GM15510 (cell line): ENCODE measurements around the gene SEMA6A.

Experiments used
- POLR2A ChIP-seq: IDR thresholded peaks from 3 replicates; pipeline ENCODE4 v1.6.1; 2011; ENCODE audit warnings: borderline replicate concordance; ENCODE audit not compliant: insufficient read length; ENCODE audit errors: extremely low read depth

SEMA6A gene

DNA sequence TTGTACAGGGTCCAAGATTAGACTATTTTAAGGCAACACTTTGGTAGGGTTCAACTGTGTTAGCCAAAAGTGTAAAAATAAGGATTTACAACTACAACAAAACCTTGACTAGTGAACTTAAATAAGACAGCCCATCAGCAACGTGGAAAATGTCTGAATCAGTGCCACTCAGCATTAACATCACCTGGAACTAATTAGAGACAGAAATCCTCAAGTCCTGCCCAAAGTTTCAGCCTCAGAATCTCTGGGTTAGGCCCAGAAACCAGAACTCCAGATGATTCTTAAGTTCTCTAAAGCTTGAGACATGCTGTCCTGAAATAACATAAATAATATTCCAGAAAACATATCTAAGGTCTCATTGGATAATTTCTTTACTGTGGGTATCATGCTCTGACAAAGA, 118.6 kb downstream of the SEMA6A start:
- no peak for TF ChIP-seq POLR2A

DNA sequence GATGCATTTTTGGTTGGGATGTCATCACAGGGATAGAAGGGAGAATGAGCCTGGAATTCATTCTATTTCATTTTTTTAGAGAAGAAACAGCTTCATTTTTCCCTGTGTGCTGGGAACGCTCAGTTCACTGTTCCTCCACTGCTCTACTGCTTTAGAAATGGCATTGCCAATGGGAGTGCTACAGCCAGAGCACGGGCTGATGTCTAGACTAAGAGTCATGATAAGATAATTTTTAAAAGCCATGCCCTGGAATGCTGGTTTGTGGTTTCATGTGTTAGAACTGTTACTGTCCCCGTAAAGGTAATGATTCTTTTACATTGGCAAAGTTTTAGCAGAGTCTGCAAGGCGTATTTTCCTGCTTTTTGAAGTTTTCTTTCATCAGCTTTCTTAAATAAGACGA, 119.6 kb downstream of the SEMA6A start:
- TF ChIP-seq POLR2A, result no peak

DNA sequence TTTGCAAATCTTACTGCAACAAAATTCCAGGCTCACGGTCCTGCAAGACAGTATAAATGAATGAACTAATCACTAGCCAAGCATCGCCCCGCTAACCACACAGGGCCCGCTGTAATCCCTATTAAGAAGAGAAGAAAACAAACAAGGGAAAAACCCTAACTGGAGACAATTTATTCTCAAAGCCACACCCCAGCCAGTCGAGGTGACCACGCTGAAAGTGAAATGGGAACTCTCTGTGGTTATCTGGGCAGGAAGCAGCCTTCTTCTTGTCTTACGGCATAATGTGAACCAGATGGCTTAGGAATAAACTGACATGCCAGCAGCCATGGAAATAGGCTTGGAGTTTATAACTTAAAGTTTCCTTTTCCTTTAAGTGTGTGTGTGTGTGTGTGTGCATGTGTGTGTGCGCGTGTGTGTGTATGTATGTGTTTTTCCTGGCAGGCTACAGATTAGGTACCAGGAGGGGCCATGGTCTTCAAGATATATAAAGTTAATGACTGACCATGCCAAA, 120.2 kb downstream of the SEMA6A start:
- no peak for TF ChIP-seq POLR2A

DNA sequence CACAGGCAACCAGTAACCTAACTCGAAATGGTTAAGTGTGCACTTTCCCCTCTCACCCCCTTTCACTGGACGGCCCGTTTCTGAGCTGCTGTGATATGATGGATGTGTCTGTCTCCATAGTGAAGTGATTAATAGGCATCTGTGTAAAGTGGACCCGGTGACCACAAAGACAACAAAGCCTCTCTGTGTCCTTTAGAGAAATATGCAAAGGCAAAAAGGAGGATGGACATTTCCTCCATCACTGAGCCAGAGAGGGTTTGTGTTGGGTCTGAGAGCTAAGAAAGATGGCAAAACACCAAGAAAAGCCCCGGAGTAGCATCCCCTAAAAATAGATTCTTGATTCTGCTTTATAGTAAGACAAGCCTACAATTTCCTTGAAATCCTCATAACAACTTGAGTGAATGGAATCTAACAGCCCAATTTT, 120.6 kb downstream of the SEMA6A start:
- no peak for TF ChIP-seq POLR2A

DNA sequence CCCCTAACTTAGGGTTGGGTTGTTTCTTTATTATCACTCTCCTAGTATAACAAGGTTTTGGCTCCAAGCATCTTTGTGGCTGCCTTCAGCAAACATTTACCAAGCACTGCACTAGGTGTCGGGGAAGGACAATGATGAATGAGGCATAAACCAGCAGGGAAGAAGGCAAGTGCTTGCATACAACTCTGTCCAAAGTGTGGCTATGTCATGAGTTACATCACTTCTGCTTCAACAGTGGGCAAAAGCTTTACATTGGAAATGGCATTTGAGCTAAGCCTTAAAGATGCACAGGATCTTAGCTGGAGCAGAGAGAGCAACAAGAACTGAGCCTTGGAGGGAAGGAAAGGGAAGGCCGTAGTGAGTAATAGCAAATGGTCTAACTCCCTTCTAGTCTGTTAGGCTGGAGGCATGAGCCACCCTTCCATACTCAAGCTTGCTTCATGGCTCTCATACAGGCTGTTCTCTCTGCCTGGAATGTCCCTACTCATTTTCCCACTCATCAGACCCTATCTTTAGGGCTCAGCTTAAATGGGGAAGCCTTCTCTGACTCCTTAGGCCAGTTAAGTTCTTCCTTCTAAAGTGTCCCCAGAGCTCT, 121.8 kb downstream of the SEMA6A start:
- TF ChIP-seq POLR2A, result no peak

DNA sequence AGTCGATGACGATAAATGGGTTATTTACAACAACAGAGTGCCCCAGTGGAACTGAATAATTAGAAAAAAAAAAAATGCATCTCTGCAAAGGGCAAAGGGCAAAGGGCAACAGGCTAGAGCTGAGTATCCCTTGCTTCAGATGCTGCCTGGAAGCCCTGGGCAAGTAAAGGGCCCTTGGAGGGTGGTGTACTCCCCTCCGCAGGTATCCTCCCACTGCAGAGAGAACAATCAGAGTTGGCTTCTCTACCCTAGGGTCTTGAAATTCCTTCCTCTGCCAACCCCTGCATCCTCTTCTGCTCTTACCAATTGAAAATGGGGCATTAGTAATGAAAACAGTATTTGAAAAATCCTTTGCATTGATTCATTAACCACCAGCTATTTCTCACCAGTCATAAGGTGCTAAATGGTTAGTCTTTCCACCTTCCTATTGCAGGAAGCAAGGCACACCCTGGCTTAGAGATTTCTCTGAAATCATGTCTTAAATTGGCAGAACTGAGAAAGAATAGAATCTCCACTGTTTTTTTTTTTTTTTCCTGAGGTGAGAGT, 122.6 kb downstream of the SEMA6A start:
- TF ChIP-seq POLR2A, result no peak

DNA sequence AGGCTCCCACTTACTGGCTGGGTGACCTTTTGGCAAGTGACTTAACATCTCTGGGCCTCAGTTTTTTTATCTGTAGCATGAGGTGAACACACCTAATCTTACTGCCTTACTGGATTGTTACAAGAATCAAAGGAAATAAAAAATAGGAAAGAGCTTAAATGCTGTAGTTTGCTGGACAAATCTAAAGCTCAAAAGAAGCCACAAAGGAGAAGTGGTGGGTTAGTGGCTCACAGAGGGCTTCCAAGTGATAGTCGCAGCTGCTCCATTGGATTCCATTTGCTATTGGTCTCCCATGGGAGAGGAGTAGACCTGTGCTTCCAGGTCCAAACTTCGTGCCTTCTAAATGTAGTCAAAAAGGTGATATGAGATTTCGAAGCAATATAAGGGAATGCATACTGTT, 123.6 kb downstream of the SEMA6A start:
- no peak for TF ChIP-seq POLR2A

DNA sequence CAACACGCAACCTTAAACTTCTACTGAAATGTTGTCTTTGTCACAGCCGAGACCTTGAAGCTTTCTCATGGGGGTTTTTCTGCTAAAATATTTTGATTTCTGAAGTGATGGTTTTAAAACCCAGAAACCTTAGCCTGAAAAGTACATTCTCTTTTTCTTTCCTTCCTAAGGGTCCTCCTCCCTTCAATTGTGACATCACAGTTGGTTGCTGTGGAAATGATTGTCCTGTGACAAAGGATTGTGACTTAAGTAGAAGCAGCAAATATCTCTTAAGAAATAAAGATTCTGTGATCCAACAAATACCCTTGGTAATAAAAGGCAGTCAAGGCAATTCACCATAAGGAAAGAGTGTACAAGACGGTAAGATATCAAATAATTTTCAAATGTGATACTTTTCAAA, 125.2 kb downstream of the SEMA6A start:
- no peak for TF ChIP-seq POLR2A

DNA sequence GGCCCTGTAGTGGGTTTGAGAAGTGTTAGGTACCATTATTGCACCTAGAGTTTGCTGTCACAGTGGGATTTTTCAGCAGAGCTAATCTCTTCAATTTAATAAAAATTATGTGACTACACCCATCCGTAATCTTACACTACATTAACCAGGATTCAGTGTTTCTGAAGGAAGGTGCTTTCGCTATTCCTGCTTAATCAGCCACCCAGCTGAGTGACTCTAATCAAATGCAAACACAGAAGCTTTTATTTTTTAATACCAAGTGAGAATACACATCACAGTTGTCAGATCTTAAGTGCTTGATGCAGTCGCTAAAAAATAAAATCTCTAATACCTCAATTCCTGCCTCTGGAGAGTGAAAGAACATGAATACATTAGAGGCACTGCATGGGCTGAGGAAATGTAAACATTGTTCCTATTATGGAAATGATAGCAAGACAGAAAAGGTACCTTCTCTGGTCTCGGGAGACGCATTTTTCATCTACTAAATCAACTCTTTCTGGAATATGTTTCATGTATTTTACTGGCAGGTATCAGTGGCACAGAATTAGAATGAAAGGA, 125.7 kb downstream of the SEMA6A start:
- no peak for TF ChIP-seq POLR2A

DNA sequence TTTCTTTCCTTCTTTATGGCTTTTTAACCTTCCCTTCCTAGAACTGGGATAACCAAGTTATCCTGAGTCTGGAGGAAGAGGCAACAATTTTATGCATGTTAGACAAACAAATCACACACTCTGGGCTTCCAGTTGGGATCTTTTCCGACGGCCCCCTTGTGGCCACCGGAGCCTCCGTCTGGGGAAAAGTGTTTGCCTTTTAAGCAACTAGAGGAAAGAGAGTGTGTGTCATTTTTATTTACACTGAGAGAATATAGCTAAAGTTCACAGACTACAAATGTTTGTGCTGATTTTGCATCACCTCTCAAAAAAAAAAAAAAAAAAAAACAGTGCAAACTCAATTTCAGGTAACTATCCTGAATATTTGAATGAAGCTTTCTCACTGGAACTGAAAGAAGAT, 126.2 kb downstream of the SEMA6A start:
- TF ChIP-seq POLR2A, result no peak

DNA sequence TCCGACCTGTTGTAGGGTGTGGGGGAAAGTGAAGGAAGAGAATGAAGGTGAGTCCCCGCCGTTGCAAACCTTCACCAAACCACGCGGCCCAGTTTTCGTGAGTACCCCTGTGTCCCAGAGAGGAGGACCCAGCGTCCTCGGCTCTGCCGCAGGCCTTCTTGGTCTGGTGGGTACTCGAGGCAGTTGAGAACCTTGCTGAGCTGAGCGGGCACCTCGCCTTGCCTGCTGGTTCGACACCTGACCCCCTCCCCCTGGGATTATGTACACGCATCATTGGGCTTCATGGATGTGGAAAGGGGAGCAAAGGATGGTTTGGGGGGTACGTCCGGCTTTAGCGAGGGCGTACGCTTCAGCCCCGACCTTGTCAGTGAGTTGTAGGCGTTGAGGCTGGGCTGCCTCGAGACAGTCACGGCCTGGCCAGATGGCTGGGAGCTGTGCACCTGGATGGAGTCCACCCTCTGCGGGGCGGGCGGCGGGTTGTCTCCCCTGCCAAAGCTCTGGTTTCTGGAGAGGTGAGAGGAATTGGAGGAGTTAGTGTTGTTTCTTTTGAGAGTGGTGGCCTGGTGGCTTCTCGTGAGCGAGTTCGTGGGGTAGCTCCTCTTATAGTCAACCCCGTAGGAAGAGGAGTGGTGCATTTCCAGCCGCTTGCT, 128.1 kb downstream of the SEMA6A start:
- no peak for TF ChIP-seq POLR2A

DNA sequence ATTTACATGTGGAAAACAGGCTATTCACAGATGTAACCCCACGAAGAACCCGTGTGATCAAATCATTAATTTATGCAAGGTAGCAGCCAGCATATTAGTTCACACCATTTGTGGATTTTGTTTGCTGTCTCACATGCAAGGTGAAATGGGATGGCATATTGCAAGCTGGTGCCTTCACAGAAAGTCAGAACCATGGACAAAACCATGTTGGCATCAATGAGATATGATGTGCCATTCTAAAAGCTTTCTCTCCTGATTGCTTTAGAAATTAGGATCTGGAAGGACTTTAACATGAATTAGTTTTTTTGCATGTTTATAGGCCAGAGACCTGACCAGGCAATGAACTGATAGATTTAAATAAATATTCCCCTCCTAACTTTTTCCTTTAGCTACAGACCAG, 129.3 kb downstream of the SEMA6A start:
- no peak for TF ChIP-seq POLR2A

DNA sequence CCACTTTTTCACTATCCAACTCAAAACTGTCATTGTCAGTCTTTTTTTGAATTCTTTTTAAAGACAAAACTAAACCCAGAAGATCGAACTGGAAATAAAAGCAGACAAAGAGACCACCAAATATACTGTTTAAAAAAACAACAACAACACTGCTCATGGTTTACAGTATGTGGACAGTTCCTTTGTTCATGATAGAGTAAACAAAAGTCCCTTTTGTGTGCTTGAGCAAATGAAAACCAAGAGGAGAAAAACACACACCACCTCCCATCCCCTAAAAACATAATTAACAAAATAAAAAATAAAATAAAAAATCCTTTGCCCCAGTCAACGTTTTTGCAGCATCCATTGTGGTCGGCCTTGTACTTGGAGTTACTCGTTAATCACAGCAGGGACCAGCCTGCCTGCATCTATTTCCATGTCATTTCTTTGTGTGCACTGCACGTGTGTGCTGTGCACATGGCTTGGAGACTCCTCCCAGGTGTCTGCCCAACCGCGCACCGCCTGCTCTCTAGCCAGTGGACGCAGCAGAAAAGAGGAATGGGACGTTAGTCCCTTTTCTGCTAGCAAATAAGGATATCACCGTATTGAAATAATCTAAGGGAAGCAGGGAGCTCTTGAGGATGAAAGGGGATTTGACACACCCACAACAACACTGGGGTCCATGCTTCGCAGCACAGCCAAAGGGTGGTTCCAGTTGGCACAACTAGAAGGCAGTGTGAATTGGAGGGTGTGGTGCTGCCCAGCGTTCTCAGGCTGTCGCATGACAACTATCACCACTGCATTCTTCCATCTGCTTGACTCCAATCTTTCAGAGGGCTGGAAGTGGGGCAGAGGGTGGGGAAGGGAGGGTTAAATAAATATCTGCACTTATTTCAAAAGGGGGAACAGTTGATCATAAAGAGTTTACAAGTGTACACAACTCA, 130.0 kb downstream of the SEMA6A start:
- TF ChIP-seq POLR2A, result no peak

DNA sequence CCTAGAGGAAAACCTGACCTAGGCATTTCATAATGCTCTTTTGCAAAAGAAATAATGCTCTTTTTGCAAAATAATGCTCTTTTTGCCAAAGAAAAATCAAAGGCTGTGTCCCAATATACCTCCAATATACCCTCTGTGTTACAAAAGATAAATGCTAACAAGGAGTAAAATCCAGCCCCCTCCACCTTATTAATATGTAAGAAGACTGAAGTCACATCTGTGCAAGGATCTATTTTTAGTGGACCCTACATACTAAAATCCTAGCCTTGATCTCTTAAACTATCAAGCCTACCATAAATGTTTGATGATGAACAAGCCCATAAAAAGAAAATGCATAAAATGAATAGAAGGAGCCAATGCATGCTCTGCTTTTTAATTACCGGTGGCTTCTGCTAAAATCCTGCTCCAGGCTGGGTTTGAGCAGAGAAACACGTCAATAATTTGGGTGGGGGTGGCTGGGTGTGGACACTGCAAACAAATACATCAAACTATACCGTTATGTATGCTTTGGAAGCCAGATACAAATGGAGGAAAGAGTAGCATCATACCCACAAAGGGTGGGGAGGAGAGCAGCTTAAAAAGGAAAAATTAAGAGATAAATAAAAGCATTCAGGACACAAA, 131.6 kb downstream of the SEMA6A start:
- no peak for TF ChIP-seq POLR2A

DNA sequence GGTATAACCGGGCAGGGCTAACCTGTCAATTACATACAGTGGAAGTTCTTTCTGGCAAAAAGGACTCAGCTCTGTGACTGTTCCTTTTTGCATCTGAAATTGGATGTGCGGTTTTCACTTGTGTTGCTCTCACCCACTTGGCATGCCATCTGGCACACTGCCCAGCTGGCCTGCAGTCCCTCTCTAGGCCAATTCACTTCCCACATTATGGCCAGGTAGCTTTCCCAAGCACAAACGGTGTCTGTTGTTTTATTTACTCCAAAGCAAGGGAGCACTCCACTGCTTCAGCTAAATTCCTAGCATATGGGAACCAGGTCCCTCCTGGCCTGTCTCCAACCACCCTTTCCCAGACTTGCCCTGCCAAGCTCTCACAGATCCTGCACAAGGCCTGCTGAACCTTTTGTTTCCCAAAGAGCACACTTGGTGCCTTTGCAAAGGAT, 132.5 kb downstream of the SEMA6A start:
- no peak for TF ChIP-seq POLR2A

DNA sequence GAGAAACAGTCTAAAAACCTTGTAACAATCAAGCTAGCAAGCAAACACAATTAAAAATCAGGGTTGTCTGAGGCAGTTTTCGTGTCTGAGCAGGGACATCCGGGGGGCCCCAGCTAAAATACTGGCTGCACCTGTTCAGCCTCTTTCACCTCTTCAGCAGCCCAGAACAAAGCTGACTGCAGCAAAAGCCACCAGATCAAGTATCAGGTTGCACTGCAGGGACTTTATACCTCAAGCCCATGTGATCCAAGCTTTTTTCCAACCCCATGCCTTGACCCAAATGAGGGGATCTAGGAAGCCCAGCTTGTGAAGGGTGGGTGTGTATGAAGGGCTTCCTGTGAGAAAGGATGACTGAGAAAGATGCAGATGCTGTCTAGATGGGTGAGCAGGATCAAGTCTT, 133.4 kb downstream of the SEMA6A start:
- TF ChIP-seq POLR2A, result no peak
